ENCODE results near the gene SCN9A.
"Not testable (repeated sequence)": the region's sequence is repeated elsewhere in the genome, so short reads cannot be mapped to it uniquely, and the experiment has no call there.

Gene SCN9A

DNA sequence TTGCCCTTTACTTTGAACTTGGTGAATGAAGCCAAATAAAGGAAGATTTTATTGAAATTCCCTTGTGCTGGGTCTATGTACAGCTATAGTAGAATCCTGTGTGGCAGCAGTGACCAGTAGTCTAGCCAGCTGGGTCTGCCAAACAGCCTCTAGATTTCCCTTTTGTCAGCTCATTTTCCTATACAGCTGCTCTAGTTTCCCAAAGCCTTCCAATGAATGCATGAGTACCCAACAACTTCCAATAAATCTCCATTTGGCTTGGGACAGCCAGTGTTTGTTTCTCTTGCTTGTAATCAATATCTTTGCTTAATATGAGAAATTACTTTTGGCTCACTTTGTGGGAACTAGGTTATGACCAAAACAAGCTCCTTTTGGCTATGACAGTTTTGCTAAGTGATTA is 43.6 kb downstream of the SCN9A start:
- no peak for DNase-seq

- DNase-seq = no peak
These were observed 44.3 kb downstream of the SCN9A start for GRCh38 chr2:166331468-166331867.

GRCh38 chr2:166329465-166329864 is 46.3 kb downstream of the SCN9A start:
- no peak for DNase-seq

DNA sequence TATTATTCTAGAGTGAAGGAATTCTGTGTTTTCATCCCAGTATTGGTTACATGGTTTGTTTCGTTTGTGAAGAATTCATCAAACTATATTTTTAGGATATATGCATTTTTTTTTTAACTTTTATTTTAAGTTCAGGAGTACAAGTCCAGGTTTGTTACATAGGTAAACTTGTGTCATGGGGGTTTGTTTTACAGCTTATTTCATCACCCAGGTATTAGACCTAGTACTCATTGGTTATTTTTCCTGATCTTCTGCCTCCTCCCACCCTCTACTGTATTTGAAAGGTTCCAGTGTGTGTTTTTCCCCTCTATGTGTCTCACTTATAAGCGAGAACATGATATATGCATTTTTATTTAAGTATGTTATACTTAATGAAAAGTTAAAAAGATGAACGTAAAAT is 47.6 kb downstream of the SCN9A start:
- no peak for DNase-seq

DNA sequence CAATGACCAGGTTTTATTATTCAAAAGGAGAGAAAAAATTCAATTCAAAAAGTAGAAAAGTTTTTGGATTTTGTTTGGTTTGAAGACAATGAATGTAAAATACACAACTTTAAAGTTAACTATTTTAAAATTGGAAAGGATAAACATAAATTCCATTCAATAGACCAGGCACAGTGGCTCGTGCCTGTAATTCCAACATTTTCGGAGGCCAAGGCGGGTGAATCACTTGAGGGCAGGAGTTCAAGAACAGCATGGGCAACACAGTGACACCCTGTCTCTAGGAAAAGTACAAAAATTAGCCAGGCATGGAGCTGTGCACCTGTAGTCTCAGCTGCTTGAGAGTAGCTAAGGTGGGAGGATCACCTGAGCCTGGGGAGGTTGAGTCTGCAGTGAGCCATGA is 54.7 kb downstream of the SCN9A start:
- DNase-seq = no peak

DNA sequence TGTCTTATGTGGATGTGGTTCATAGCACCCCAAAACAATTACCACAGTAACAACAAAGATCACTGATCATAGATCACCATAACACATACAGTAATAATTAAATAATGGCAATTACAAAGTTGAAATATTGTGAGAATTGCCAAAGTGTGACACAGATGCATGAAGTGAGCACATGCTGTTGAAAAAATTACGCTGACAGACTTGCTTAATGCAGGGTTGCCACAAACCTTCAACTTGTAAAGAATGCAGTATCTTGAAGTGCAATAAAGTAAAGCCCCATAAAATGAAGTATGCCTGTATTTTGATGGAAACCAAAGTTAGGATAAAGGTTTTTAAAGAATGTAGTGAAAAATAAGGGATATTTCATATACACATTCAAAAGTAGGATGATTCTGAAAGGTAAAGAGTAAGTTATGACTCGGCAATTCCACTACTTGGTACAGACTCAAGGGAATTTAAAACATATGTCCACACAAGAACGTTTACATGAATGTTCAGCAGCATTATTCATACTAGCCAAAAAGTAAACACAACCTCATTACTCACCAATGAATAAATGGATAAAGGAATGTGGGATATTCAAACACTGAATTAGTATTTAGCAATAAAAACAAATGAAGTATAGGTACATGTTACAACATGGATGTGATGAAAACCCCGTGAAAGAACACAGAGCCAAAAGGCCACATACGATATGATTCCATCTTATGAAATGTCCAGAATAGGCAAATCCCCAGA is 61.6 kb downstream of the SCN9A start:
- DNase-seq = no peak

GRCh38 chr2:166312863-166313262 is 62.9 kb downstream of the SCN9A start:
- not testable (repeated sequence) for DNase-seq

GRCh38 chr2:166307326-166307725 is 68.4 kb downstream of the SCN9A start:
- DNase-seq = no peak

GRCh38 chr2:166304656-166305055 is 71.1 kb downstream of the SCN9A start:
- no peak for DNase-seq

DNA sequence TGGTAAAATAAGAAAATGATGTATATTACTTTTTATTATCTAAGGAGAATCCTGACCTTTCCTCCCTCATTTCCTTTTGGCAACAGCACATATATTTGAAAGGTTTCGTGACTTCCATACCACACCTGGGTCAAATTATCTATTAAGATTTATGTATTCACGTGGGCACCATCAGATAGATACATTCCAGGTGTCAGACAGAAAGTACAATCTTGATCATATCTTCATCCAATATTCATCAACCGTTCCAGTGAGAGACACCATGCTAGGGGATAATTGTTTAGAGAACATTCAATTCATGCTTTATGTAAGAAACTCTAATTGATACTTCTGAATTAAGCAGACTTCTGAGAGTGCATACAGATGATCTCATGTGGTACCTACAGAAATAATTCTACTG is 73.7 kb downstream of the SCN9A start:
- no peak for DNase-seq

DNA sequence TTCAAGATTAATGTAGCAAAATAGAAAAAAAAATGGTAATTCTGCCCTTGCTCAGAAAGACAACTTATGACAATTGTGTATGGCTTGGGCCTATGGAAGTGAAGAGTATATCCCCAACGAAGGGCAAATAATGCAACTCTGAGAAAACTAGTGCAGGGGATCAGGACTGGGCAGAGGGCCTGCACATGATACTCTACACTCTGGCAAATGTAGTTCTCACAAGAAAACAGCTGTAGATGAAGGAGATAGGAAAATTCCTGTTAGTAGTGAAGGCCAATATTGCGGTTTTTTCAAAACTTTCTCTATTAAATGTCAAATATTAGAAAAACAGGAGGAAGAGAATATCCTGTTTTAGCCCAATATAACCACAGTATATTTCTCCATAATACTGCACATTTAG is 77.8 kb downstream of the SCN9A start:
- DNase-seq = no peak

DNA sequence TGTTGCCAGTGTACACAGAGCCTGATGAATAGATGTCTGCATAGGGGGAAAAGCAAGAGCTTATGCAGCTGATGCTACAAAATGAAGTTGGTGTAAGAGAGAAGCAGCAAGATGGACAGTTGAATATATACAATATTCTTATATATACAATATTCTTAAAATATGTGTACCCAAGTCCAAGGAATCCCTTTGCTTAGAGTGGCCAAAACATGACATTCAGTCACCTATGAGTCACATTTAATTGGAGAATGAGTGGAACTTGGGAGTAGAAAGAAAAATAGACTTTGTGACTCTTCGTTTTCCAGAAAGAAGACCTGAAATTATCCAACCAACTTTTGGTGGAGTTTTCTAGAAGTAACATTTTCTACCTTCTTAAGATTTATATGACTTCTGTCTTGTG is 81.8 kb downstream of the SCN9A start:
- no peak for DNase-seq

- DNase-seq = no peak
These were observed 90.5 kb downstream of the SCN9A start for GRCh38 chr2:166285215-166285614.

DNA sequence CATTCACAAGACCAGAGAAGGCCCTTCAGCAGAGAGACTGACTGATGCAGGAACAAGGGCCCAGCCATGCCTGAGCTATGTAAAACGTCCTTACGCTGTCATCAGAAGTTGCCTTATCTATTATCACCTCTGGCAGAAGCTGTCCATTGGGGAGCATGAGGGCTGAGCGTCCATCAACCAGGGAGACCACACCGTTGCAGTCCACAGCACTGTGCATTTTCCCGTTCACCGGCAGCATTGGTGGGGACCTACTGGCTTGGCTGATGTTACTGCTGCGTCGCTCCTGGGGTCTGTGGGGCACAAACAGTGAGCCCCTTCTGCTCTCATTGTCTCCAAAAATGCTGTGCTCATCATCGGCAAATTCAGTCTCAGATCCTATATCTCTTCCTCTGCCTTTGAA is 91.4 kb downstream of the SCN9A start:
- no peak for DNase-seq

- no peak for DNase-seq
These were observed 93.6 kb downstream of the SCN9A start for GRCh38 chr2:166282154-166282553.

GRCh38 chr2:166278856-166279255 is 96.9 kb downstream of the SCN9A start:
- no peak for DNase-seq

DNA sequence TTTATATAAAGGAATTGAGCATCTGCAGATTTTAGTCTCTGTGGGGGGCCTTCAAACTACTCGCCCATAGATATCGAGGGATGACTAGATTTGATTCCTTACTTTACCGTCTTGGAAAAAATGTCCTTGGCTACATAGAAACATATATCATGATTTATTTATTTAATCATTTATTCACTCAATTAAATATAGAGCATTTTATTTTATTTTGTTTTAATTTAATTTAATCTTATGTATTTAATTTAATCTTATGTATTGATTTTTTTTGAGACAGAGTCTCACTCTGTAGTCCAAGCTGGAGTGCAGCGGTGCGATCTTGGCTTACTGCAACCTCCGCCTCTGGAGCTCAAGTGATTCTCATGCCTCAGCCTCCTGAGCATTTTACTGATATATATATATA is 105.4 kb downstream of the SCN9A start:
- DNase-seq = no peak

DNA sequence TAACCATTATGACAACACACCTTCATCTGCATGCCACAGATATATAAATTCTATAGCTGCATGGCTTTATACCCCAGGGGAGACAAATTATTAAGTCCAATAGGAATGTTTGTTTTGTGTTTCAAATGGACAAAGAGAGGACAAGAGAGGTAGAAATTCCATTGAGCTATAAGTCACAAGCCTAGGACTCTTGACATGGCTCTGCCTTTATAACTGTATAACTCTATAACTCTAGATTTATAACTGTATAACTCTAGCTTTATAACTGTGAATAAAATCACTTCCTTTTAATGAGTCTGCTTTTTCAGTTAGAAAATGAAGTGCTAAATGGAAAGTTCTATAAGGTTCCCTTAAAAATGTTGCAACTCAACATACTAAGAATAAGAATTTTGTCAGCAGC is 106.4 kb downstream of the SCN9A start:
- no peak for DNase-seq

DNA sequence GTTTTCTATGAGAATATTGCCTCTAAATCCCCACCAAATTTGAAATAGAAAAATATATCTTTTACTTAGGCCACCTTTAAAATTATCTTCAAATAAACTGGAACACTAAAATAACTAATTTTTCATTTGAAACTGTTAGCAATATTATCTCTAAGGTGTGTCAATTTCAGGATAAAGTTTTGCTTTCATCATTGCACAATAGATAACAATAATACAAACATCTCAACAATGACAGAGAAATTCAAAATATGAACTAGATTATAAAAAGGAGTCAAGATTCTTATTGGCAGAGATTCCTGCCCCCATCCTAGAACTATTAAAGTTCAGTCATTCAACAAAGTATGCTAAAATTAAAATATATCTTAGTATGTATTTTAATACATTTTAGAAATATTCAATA is 117.9 kb downstream of the SCN9A start:
- DNase-seq = no peak

DNA sequence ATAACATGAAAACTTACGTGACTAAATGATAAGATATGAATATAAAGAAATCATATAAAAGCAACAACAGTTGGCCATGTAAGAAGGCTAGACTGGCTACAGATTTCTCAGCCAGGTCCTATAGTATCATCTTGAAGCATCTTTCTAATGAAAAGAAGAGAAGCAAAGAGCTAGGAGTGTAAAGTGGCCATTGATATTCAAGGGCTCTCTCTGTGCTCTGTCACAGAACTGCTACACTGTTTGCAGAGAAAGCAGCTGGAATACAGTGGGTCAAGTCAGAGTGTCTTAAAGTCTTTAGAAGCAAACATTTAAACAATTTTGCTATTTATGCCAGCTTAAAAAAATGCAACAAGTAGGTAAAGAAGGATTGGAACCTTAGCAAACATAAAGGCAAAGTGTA is 118.8 kb downstream of the SCN9A start:
- DNase-seq = no peak

DNA sequence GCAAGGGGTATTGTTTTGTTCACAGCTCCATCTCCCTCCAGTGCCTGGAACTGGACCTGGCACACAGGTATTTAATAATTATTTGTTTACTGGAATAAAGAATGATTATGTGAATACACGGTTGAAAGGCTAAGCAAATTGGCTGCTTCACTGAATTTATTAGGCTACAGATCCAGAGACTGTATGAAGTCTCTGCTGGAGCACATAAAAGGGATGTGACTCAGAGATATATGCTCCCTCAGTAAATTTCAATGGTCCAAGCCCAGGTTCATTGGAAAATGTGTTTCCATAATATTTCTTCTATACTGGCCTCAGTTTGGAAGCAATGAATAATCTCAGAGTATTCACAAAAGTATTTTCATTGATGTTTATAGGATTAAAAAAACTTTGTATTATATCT is 126.4 kb downstream of the SCN9A start:
- no peak for DNase-seq

GRCh38 chr2:166246901-166247300 is 128.8 kb downstream of the SCN9A start:
- DNase-seq = no peak

DNA sequence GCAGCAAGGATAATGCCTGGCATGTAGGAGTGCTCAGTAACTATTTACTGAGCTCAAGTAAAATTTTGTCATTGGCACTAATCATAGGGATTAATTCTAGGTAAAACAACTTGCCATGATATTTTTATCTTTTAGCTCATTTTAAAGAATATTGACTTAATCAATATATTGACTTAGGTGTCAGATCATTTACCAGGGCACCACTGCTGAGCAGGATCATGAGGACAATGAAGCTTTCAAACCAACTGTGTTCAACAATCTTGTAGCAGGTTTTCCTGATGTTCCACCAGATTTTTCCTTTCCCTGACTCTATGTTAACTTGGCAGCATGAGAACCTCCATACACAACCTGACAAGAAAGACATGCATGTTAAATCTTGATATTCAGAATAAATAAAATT is 133.4 kb downstream of the SCN9A start:
- DNase-seq = no peak

DNA sequence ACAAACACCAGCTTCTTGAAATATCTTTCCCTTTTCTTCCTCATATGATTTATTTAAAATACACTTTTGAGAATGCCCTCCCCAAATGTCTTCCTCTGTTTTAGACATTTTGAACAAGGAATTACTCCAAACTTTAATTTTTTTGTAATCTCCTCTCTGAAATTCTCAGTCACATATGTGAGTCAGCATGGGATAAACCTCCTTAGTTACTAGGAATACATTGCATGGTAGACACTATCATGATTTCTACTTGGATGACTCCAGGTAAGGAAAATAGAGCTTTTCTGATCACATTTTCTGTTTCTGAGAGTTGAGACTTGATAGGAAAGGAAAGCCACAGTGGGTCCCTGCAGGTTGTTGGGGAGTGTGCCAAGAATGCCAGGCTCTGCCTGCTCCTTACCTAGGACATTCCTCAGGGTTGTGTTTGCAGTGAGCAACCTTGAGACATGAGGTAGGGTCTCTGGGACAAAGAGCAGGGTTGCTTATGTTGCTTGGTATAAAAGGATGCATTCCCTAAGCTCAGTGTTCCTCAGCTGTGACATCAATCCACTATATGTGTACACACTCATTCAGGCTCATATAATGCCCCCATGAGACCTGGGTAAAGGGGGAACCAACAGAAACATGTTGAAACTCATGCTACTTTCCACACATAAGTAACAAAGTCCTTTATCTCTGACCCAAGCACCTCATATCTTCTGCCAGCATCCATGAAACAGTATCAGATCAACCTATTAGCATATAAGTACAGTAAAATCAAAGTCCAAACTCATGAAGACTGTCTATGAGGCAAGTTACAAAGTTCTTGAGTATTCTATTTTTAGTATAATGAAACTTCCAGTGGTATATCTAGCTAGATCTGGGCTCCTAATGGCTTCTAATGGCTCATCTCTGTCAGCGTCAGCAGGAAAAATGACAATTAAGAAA is 135.1 kb downstream of the SCN9A start:
- DNase-seq = no peak
